D721Med (cell line): ENCODE data around the gene UBE2Q1.

Source experiments
- DNase-seq: peaks from one replicate; pipeline ENCODE4 v3.0.0; 2011; ENCODE audit warnings: low spot score; ENCODE audit not compliant: insufficient read length
- FAIRE-seq: peaks from 2 replicates; lab custom pipeline; 2011; peaks lifted over from hg19 to GRCh38; lab: Jason Lieb, UNC
- TF ChIP-seq, protein P1 (sequence below): IDR thresholded peaks from 2 replicates; pipeline ENCODE4 v1.5.1; 2012; ENCODE audit warnings: mild to moderate bottlenecking, control low read depth; ENCODE audit not compliant: insufficient read depth; ENCODE audit errors: missing control alignments

The UBE2Q1 gene

GRCh38 chr1:154529308-154529707 lies 29.2 kb downstream of the UBE2Q1 start:
- TF ChIP-seq, protein P1, sequence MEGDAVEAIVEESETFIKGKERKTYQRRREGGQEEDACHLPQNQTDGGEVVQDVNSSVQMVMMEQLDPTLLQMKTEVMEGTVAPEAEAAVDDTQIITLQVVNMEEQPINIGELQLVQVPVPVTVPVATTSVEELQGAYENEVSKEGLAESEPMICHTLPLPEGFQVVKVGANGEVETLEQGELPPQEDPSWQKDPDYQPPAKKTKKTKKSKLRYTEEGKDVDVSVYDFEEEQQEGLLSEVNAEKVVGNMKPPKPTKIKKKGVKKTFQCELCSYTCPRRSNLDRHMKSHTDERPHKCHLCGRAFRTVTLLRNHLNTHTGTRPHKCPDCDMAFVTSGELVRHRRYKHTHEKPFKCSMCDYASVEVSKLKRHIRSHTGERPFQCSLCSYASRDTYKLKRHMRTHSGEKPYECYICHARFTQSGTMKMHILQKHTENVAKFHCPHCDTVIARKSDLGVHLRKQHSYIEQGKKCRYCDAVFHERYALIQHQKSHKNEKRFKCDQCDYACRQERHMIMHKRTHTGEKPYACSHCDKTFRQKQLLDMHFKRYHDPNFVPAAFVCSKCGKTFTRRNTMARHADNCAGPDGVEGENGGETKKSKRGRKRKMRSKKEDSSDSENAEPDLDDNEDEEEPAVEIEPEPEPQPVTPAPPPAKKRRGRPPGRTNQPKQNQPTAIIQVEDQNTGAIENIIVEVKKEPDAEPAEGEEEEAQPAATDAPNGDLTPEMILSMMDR, result no peak
- no peak for FAIRE-seq
- no peak for DNase-seq

GRCh38 chr1:154527192-154527591 lies 31.3 kb downstream of the UBE2Q1 start:
- no peak for FAIRE-seq
- TF ChIP-seq, protein P1, result no peak
- DNase-seq, result no peak

DNA sequence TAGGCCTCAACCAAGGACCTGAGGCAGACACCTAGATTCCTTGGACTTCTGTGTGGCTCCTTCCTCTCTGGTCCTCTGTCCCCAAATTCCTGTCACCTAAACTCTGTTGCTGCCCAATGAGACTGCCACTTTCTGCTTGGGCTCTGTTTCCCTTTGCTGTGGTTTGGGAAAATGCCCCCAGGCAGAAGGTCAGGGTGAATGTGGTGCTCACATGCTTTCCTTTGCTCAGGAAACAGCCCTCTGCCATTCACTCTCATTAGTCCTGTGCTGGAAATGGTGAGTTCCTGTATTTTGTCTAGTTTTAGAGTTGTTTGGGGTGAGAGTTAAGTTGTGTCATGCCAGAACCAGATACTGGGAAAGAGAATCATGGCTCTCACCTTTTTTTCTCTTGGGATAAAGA lies 33.6 kb downstream of the UBE2Q1 start:
- FAIRE-seq (no peak), DNase-seq (no peak)
- TF ChIP-seq, protein P1, result no peak

- FAIRE-seq (no peak), DNase-seq (no peak)
- TF ChIP-seq, protein P1, result no peak
Observed at GRCh38 chr1:154521695-154522094, 36.8 kb downstream of the UBE2Q1 start.

GRCh38 chr1:154520333-154520732 lies 38.1 kb downstream of the UBE2Q1 start:
- FAIRE-seq, result no peak
- no peak for DNase-seq
- TF ChIP-seq, protein P1, result no peak

DNA sequence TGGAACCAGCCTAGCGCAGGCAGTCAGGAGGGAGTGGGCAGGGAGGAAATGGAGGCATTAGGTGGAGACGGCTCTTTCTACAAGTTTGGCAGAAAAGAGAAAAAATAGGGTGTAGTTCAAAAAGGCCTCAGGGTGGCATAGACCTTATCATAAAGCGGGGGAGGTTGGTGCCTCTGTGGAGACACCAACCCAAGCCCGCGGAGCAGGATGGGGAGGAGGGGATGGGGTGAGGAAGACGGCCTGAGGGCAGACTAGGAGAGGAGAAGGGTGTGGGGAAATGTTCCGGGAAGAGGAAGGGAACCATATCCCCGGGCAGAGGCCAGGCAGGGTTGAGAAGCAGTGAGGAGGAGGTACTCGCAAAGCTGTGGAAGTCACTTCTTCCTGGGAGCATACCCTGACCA lies 38.9 kb downstream of the UBE2Q1 start:
- TF ChIP-seq, protein P1, result no peak
- DNase-seq (no peak), FAIRE-seq (no peak)

DNA sequence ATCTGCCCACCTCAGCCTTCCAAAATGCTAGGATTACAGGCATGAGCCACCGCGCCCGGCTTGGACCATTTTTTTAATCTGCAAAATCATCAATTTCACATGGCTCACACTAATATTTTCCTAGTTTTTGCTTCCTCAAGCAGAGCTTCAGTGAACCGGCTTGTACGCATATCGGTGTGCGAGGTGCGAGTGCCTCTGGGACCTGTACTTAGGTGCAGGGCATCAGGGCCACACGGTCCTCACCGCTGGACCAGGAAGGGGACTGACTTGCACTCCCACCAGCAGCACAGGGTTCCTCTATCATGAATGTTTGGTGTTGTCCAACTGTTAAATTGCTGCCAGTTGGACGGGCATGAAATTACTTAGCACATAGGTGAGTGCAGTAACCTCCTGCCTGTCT lies 40.8 kb downstream of the UBE2Q1 start:
- no peak for DNase-seq
- TF ChIP-seq, protein P1, result no peak
- FAIRE-seq, result no peak
